ENCODE results near the gene MOXD1.
A peak's percentile ranks its signal among the peaks of the same experiment; 100 is the strongest.
"Not testable (repeated sequence)": the region's sequence is repeated elsewhere in the genome, so short reads cannot be mapped to it uniquely, and the experiment has no call there.

The MOXD1 gene

GRCh38 chr6:132354517-132355167, 46.6 kb downstream of the MOXD1 start:
- DNase-seq (ENCODE audit: low read depth in 2 of 2), result peak; percentile 12 to 30

GRCh38 chr6:132351986-132352385, 49.3 kb downstream of the MOXD1 start:
- not testable (repeated sequence) for DNase-seq (ENCODE audit: low read depth in 2 of 2)

- no peak for DNase-seq (ENCODE audit: low read depth in 2 of 2)
These were observed 53.0 kb downstream of the MOXD1 start for GRCh38 chr6:132348231-132348630.

GRCh38 chr6:132344811-132345210, 56.5 kb downstream of the MOXD1 start:
- no peak for DNase-seq (ENCODE audit: low read depth in 2 of 2)

- DNase-seq (ENCODE audit: low read depth in 2 of 2), result no peak
These were observed 59.6 kb downstream of the MOXD1 start for GRCh38 chr6:132341646-132342045.

GRCh38 chr6:132334521-132334885, 66.8 kb downstream of the MOXD1 start:
- no peak for DNase-seq (ENCODE audit: low read depth in 2 of 2)

GRCh38 chr6:132333639-132334520, 67.4 kb downstream of the MOXD1 start:
- DNase-seq (ENCODE audit: low read depth in 2 of 2), result no peak

- DNase-seq (ENCODE audit: low read depth in 2 of 2), result no peak
These were observed 70.5 kb downstream of the MOXD1 start for GRCh38 chr6:132330759-132331158.

GRCh38 chr6:132322398-132322797, 78.9 kb downstream of the MOXD1 start:
- DNase-seq (ENCODE audit: low read depth in 2 of 2), result no peak

GRCh38 chr6:132320007-132320406, 81.3 kb downstream of the MOXD1 start:
- DNase-seq (ENCODE audit: low read depth in 2 of 2), result no peak

- DNase-seq (ENCODE audit: low read depth in 2 of 2), result no peak
These were observed 84.3 kb downstream of the MOXD1 start for GRCh38 chr6:132316970-132317369.

- DNase-seq (ENCODE audit: low read depth in 2 of 2), result no peak
These were observed 86.8 kb downstream of the MOXD1 start for GRCh38 chr6:132314432-132314831.

- no peak for DNase-seq (ENCODE audit: low read depth in 2 of 2)
These were observed 90.4 kb downstream of the MOXD1 start for GRCh38 chr6:132310921-132311320.

- not testable (repeated sequence) for DNase-seq (ENCODE audit: low read depth in 2 of 2)
These were observed 91.1 kb downstream of the MOXD1 start for GRCh38 chr6:132310151-132310550.

- no peak for DNase-seq (ENCODE audit: low read depth in 2 of 2)
These were observed 96.4 kb downstream of the MOXD1 start for GRCh38 chr6:132304891-132305305.

GRCh38 chr6:132300323-132300949, 100.8 kb downstream of the MOXD1 start:
- no peak for DNase-seq (ENCODE audit: low read depth in 2 of 2)

- no peak for DNase-seq (ENCODE audit: low read depth in 2 of 2)
These were observed 102.8 kb downstream of the MOXD1 start for GRCh38 chr6:132298344-132298949.

GRCh38 chr6:132289756-132290155, 111.5 kb downstream of the MOXD1 start:
- DNase-seq (ENCODE audit: low read depth in 2 of 2), result no peak

- no peak for DNase-seq (ENCODE audit: low read depth in 2 of 2)
These were observed 114.2 kb downstream of the MOXD1 start for GRCh38 chr6:132287101-132287500.

GRCh38 chr6:132286298-132287019, 114.8 kb downstream of the MOXD1 start:
- DNase-seq (ENCODE audit: low read depth in 2 of 2), result no peak

- DNase-seq (ENCODE audit: low read depth in 2 of 2), result no peak
These were observed 116.1 kb downstream of the MOXD1 start for GRCh38 chr6:132285004-132285780.

Data from stimulated activated CD8-positive, alpha-beta memory T cell treated with anti-CD3 and anti-CD28 coated beads, Interleukin-7, amount 100 ng/mL, for 4 hours (primary cell).